Hematopoietic multipotent progenitor cell (in vitro differentiated cells): ENCODE results near the gene HS6ST2. TPM values are rescaled to one million over a fixed set of nuclear protein-coding genes. Genes with fewer than 3 reads are reported as not detected.

ENCODE experiments used
- DNase-seq, 3 donors: peaks; one replicate each; pipeline ENCODE4 v3.0.0-alpha.2; 2011 to 2015; ENCODE audit warnings: low read depth in 2 of 3, low spot score in 2 of 3
- total RNA-seq: library from RNA; depleted of rRNA; stranded (reverse); fragments of >200 nt; gene quantifications from one replicate; pipeline ENCODE4 v1.2.3, GENCODE V29; 2012

The HS6ST2 gene
- total RNA-seq, 1 donor, result under 0.01 TPM

DNA sequence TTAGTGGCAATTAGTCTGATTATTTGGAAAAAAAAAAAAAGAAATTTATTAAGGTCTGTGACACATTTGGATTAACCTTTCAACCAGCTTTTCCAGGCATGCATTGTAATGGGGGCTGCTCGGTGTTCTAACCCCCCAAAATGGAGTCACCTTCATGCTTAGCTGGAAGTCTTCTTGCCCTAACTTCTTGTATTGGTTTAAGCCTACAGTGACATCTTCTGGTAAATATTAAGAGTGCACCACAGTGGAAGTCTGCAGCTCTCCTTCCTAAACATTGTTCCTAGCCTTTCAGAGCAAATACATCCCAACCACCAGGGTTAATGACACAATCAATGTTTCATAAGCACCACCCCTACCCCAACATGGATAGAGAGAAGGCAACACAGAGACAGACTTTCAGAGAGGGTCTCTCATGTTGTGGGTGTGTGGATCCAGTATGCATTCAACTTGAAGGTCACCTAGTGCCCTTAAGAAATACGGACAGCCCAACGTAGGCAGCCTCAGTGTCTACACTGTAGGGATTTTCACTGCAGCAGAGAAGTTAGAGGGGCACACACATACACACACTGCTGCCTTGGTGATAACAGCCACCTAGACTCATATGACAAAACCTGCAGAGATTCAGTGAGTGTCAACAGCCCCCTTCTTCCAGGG lies 326.7 kb downstream of the HS6ST2 start:
- DNase-seq, result peak in 2 of 3 donors; percentile 31 to 60

DNA sequence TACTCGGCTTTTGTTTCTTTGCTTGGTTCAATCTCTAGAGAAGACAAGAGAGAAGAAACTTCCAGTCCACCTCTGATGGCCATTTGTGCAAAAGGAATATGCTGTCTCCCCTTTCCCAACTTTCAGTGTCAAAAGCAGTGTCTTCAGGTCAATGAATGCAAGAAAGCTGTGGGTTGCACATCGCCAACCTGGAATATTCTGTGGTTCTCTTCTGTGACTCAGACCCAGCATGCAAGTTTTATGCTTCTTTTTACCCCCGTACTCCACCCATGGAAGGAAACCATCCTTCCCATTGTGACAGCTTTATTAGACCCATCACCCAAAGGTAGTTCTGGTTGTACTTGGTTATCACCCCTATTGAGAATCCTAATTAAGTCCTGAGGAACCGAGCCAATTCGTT lies 334.0 kb downstream of the HS6ST2 start:
- DNase-seq, result no peak

DNA sequence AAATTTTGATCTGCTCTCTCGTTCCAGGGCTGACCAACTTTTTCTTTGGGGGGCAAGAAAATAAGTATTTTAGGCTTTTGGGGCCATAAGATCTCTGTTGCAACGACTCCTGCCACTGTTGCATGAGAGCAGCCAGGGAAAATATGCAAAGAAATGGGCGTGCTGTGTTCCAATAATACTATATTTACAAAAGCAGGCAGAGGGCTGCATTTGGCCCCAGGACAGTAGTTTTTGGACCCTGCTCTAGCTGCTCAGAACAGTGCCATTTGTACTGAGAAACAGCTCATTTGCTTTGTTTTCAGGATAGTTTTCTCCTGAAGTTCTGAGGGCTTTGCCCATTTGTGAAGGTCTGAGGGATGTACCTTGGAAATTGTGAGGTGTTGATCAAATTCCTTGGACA lies 334.5 kb downstream of the HS6ST2 start:
- DNase-seq, result no peak

DNA sequence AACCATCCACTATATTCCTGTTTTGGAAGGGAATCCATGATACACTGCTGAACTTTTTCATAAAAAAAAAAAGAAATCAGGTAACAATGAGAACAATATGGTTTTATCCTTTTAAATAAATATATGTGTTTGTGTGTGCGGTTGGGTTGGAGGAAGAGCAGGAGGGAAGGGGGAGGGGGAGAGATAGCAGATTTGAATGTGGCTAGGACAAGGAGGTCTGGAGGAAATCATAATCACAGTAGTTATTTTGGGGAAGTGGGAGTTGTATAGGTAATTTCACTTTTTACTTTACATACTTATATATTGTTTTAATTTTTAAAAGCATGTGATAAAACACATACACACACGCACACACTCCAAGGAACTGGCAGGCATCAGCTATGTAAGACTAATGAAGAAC lies 335.1 kb downstream of the HS6ST2 start:
- DNase-seq, result peak in 1 of 3 donors; percentile 21

DNA sequence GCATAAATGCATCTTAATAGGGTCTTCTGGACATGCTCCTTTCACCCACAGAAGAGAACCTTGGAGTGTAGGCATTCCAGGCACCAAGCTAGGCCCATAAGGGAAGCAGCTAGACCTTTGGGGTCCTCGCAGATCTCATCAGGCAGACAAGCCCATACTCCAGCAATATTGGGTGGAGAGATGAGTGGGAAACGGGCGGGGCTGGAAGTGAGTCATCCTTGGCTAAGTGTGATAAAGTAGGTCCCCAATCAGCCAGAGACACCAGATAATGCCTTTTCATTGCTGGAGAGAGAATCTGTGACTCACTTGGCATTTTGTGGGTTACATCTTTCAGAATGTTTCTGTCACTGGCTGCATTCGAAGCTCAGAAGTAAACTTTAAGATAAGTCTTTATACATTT lies 336.3 kb downstream of the HS6ST2 start:
- peak in 2 of 3 donors; percentile 10 to 40 for DNase-seq

DNA sequence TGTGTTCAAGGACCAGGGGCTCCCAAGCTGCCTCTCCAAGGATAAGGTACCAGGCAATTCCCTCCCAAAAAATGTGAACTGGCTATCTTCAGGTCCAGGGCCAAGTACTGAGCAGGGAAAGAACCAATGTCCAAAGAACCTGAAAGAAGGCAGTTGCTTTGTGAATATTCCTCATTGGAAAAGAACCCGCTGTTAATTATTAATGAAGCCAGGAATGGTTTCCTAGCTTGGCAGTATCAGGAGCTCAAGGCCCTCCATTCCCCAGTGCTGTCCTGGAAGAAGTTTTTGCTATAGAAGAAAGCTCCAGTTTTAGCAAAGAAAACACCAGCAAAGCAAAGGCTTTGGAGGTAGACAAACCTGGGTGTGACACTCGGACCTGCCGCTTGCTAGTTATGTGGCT lies 339.6 kb downstream of the HS6ST2 start:
- no peak for DNase-seq

DNA sequence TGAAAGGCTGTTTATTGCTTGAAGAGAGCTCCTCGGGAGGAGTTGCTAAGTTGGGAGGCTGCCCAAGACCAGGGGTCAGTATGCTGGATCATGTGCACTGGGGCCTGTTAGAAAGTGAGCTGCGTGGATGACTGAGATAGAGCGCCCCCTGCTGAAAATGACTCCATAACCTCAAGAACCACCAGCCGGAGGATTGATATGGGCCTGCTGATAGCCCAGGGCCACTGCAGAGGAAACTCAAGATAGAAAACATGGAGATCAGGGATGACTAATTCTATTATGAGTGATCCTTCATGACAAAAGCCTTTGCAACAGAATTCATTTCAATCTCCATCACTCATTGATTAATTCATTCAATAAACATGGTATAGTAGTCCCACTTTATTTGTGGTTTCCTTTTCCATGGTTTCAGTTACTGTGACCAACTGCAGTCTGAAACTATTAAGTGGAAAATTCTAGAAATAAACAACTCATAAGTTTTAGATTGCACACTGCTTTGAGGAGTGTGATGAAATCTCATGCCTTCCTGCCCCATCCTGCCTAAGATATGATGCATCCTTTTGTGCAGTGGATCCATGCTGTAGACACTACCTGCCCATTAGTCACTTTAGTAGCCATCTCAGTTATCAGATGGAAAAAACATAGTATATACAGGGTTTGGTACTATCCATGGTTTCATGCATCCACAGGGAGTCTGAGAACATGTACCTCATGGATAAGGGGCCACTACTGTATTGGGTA lies 342.9 kb downstream of the HS6ST2 start:
- peak; percentile 16 to 60 (median 41) for DNase-seq

DNA sequence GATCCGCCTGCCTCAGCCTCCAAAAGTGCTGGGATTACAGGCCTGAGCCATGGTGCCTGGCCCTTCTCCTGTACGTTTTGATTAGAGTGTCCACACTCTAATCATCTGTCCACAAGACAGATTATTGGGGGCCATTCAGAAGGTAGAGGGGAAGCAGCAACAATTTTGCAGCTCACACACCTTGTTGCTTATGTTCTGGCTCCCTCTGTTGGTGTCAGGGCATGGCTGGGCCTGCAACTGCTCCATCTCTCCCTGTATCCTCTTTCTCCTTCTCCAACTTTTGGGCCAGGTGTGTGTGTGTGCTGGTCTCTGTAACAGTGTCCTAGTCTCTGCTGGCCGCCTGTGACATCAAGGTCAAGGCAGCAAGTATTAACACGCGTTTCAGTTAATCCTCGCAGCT lies 344.1 kb downstream of the HS6ST2 start:
- DNase-seq, result no peak

DNA sequence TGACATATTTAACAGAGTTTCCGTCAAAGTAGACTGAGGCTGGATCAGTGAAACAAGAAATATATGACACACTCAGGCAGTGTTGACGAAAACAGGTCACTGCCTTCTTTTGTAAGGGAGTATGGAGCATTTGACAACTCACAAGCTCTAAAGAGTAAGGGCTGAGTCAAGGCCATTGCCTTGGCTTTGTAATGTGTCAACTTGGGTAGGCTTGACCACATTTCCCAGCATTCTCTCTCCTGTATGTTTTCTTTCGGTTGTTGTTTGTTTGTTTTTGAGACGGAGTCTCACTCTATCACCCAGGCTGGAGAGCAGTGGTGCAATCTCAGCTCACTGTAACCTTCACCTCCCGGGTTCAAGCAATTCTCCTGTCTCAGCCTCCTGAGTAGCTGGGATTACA lies 344.6 kb downstream of the HS6ST2 start:
- no peak for DNase-seq

DNA sequence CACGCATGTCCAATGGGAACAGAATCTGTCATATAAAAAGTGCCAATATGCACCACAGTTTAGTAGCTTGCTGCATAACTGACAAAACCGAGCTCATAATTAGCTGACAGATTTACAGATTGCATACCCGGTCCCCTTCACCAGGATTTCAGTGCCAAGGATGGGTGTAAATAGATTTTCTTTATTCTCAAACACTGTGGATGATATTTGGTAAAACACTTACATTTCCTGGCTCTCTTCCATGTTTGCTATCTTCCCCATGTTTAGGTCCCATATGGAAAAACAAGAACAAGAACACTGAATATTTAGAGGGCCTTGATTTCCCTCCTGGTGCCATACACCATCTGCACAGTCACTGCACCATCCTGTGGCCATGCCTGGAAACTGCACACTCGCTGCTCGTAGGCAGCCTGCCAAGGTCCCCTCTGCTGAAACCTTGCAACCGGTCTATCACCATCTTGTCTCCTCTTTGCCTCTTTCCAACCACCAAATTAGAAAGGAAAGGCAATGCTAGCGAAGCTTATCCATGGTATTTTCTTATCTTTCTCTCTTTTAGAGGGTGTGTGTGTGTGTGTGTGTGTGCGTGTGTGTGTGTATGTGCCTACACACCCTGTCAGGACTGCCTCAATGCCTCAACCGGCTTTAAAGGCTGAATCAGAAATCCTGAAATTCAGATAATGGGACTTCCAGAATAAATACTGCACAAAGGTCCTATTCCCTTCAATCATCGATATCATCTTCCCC lies 345.4 kb downstream of the HS6ST2 start:
- DNase-seq, result peak; percentile 6 to 59 (median 29)

DNA sequence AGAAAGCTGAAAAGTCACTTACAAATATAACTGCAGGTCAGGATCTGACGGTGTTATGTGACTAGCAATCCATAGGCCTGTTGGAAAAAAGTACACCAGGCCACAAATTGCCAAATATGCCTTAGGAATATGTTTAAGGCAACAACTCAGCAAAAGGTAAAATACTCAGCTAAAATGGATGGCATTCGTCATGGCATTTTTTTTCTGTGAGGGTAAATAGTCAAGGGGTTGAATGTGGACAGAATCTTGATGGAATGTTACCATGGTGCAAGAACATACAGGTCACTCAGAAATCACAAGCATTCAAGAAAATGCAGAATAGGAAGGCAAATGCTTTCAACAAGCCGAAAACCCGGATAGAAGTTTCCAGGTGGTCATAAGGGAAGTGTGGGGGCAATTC lies 347.9 kb downstream of the HS6ST2 start:
- no peak for DNase-seq

DNA sequence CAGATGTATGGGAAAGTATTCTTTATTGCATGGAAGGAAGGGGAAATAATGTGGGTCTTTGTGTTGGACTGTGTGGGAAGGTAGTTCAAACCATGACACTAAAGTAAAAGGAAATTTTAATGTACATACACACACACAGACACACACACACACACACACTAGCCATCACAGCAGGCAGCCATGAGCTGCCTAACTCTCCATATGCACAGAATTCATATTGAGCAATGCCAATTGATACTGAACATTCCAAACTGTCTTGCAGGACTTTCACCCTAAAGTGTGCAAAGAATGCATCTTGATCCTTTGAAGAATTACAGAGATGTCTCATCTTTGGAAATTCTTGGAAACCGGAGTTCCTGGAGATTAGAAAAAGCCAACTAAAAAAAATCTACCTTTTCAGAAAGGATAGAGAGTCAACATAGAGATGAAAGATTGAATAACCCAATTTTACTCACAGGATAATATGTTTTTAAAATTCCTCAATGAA lies 349.0 kb downstream of the HS6ST2 start:
- no peak for DNase-seq

DNA sequence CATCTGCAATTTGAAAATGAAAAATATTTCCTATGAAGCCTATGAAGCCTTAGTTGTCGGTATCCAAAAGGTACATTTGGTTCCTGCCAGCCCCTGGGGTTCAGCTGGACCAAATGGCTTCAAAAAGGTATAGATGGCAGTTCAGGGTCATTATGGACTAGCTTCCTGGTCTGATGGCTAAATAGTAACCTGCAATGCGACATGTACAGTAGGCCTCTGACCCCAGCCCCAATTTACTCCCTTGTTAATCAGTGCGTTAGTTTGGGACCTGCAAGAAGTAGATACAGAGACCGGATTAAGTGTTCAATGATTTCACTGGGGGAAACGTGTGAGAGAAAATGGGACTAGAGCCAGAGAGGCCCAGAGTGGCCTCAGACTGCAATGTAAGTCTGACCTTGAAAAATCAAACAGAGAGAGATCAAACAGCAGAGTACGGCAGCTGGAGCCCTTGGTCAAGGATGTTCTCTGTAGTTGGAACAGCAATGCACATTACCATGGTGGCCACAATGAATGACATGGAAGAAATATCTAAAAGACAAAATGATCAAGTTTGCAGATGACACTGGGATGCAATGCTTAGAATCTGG lies 354.6 kb downstream of the HS6ST2 start:
- DNase-seq, result no peak

DNA sequence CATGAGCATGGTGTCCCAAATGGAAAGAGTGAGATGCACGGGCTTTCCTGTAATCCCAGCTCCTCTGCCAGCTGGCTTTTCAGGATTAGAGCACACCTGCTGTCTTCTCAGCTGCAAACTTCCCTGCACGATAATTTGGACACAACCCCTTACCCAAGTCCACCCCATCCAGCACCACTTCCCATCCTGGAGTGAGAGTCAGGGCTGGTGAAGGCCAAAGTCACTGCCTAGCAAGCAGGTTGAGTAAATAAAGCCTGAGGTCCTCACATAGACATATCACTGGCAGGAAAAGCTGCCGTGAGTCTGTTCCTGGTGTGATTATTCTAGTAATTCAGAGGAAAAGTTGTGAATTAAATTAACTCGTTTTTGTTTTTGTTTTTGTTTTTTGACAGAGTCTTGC lies 355.7 kb downstream of the HS6ST2 start:
- no peak for DNase-seq

DNA sequence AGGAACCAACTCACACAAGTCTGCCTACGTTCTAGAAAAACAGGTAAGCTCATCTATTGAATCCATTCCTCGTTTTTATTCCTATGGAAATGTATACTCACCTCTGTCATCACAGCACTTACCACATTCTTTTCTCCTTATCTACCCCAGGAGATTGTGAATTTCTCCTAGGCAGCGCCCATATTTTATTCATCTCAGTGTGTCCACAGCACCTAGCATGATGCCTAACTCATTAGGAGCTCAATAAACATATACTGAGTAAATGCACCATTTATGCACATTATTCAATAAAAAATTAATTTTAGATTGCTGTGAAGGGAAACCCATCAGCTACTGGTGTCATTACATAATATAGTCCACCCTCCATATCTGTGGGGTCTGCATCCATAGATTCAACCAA lies 363.4 kb downstream of the HS6ST2 start:
- no peak for DNase-seq

DNA sequence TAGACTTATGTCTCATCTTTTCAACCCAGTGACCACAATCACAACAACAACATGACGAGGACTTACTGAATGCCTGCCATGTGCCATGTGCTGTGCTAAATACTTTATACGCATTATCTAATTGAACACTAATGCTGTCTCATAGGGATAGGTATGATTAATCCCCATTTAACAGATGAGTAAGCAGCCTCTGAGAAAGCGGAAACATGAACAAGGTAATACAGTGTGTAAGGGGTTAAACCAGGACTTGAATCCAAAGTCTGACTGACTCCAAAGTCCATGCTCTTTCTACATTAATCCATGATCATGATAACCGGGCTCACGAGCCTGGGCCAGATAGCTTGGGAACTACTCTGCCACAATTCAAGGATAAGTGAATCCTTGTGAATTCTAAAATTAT lies 364.3 kb downstream of the HS6ST2 start:
- DNase-seq, result no peak

DNA sequence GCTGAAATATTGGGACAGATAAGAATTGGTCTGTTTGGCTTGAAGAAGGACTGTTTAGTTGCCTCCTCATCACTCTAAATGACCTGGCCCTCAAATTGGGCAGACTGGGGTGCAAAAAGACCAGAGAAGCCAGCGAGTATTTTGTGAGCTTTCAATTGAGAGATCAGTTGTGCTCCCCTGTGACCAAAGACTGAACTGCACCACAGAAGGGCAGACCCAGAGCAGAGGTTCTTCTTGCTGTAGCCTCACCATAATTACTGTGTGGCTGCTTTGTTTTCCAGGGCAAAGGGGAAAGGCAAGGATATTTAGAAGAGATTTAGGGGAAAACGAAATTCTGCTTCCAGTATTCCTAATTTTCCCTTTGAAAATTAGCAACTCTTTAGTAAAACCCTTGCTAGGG lies 365.5 kb downstream of the HS6ST2 start:
- peak in 2 of 3 donors; percentile 10 to 45 for DNase-seq

DNA sequence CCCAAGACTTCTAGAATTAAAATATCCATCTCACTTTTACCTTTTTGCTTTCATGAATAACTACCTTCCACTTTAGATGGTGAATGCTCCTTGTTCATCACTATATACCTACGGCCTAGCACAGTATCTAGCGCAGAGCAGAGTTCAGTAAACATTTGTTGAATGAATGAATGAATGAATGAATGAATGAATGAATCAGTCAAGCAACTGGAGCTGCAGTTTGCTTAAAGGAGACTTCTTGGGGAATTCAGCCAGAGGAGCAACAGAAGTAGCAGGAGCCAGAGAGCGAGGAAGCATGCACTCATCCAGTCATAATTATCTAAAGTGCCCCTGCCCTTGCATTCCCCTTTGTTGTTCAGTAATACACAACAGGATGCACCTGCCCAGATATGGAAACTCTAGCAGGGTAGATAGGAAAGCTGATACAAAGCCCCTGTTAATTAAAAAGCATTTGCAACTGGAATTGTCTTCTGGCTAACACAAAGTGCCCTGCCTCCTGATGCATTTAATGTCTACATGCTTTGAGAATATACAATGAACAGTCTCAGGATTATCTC lies 366.6 kb downstream of the HS6ST2 start:
- DNase-seq, result peak in 1 of 3 donors; percentile 1

DNA sequence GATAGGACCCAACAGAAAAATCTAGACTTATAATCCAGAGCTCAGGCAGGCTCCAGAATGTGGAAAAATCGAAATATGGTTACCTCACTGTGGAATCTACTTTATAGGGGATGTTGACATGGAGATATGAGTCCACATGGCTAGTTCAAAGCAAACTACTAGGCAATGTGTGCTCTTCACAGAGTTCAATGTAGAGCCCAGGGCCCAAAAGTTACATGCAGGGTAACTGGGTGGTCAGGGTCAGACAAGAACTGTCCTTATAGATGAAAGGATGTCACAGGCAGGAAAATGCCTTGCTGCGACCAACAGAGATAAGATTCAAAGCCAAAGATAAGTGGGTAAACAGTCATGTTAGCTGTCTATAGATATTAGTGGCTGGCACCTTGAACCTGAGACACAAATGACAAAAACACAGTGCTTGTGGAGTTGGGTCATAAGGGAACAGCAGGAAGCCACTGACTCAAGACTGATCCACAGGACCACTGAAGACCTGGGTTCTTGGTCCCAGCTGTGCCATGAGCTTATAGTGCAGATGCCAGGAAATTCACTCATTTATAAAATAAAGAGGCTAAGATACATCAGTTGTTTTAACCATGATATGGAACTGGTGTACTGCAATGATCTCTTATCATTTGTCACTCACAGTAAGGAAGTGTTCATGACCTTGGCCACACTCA lies 367.9 kb downstream of the HS6ST2 start:
- no peak for DNase-seq

DNA sequence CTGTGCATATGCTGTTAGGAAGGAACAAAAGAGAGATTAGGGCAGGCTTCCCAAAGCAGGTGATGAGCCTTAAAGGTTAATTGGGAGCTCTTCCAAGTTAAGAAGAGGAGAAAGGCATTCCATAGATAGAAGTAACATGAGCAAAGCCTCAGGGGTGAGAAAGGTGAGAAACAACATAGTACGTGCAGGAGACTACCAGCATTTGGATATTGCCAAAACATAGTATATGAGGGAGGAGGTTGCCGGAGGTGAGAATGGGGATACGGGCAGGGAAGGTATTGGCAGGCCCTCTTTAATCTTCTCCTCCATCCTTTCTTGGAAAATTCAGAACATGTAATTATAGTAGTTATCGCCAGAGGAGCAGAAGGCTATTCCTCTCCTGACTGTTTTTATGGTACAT lies 373.5 kb downstream of the HS6ST2 start:
- DNase-seq, result no peak
